Left colon (tissue), 2 donors: ENCODE data around the gene IQCB1. TPM values are rescaled to one million over a fixed set of nuclear protein-coding genes. Genes with fewer than 3 reads are reported as not detected.
"Not testable (repeated sequence)": the region's sequence is repeated elsewhere in the genome, so short reads cannot be mapped to it uniquely, and the experiment has no call there.

ENCODE experiments used
- ATAC-seq: fragments of 200-7000 bp; cut with Tn5 transposase; one replicate; pipeline ENCODE4 v1.9.1; 2020; ENCODE audit warnings: mild to moderate bottlenecking, moderate library complexity
- DNase-seq, 2 donors: peaks; one replicate each; pipeline ENCODE4 v3.0.0-alpha.2; 2020
- intact Hi-C, 2 donors: fragments of 100-400 bp; cut with DNase I in 1 of 2; cut with micrococcal nuclease in 1 of 2; formaldehyde crosslinking; loops; one replicate each; pipeline versions ENCODE4 v1.11.2 to v1.14.0; 2022; cut with DNase I, micrococcal nuclease
- total RNA-seq, 2 donors: library from RNA; stranded (reverse); fragmentation: NEBNext Ultra II Directional; extraction: Animal tissue kit (Norgen Biotek cat#: 25700); gene quantifications; one replicate each; pipeline ENCODE4 v1.2.1, GENCODE V29; 2021
- donor health status: DM: no; HTN: no; CAD: no.
- donor health status: DM: yes; HTN: yes; CAD: no.

The IQCB1 gene
- total RNA-seq, 2 donors from 2014 or later = 12.4 to 18.1 TPM

- ATAC-seq = no peak
- DNase-seq = no peak
Measured at GRCh38 chr3:121818578-121818977, 16.3 kb downstream of the IQCB1 start.

GRCh38 chr3:121817753-121818152, 17.1 kb downstream of the IQCB1 start:
- DNase-seq (no peak), ATAC-seq (no peak)
- intact Hi-C loops = no loop called here

More at GRCh38 chr3:121818578-121818977, 16.3 kb downstream of the IQCB1 start:
- intact Hi-C loops = no loop called here

DNA sequence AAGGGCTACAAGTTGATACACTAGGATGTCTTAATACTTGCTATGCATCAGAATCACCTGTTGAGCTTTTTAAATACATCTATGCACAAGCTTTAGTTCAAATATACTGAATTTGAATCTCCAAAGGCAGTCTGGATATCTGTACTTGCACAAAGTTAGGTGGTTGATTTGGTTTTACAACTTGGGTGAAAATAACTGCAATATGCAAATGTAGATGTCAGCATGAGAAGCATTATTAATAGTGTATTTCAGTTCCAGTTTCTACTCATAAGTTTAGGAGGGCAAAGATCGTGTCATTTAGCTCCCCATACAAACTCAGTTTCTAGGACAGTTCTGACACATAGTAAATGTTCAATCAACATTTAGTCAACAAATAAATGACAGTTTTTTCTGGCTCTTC, 25.6 kb downstream of the IQCB1 start:
- DNase-seq (no peak), ATAC-seq (no peak)
- intact Hi-C loops = no loop called here

DNA sequence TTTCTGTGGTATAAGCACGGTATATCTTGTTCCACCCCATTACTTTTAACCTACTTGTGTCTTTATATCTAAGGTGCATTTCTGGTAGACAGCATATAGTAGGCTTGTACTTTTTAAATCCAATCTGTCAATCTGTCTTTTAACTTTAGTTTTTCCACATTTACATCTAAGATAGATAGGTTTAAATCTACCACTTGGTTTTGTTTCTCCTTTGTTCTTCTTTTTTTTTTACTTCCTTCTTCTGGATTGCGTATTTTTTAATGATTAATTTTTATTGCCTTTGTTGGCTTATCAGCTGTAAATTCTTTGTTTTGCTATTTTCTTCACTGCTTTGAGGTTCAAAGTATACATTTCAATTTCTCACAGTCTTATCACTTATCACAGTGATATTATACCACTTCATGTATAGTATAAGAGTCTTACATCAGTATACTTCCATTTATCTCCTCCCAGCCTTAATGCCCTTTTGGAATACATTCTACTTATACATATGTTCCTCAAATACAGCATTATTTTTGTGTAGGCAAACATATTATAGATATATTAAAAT, 31.0 kb downstream of the IQCB1 start:
- ATAC-seq (peak; percentile 93), DNase-seq (no peak)
- intact Hi-C loops = no loop called here

DNA sequence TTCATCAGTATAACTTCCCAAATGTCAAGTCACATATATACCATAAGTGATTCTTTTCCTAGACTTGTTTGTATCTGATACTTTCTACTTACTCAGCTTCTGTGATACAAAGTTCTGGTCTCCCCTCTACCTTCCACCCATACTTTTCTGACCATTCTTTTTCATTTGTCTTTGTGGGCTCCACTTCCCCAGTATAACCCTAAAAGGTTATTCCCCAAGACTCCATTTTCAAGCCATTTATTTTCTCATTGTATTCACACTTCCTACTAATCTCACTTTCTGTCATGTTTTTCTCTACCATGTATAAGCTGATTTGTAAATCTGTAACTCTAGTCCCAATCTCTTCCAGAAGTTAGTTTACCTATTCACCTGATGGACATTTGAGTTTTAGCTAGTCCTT, 34.0 kb downstream of the IQCB1 start:
- intact Hi-C loops = no loop called here
- DNase-seq (no peak), ATAC-seq (no peak)

GRCh38 chr3:121796970-121797369, 37.9 kb downstream of the IQCB1 start:
- intact Hi-C loops = no loop called here
- no peak for ATAC-seq
- no peak for DNase-seq

GRCh38 chr3:121794264-121794983, 40.4 kb downstream of the IQCB1 start:
- ATAC-seq = no peak
- intact Hi-C loops = no loop called here

DNA sequence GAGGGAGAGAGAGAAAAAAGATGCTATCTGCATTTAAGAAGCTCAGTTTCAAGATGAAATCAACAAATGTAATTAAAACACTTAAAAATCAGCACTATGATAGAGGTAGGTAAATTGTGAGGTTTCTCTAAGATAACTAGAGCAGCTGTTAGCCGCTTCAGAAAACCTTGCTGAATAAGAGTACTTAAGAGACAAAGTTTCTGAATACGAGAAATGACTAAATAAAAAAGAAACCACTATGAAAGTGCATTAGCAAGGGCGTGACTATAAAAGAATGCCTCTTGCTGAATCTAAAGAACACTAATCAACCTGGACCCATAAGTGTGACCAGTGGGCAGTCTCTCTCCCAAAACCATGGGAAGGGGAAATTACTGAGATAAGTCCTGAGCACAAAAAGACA, 41.8 kb downstream of the IQCB1 start:
- intact Hi-C loops = no loop called here
- DNase-seq (no peak), ATAC-seq (no peak)

More at GRCh38 chr3:121794264-121794983, 40.4 kb downstream of the IQCB1 start:
- DNase-seq = no peak

GRCh38 chr3:121786485-121786884, 48.4 kb downstream of the IQCB1 start:
- DNase-seq = no peak
- no peak for ATAC-seq
- intact Hi-C loops = no loop called here

- DNase-seq, intact Hi-C loops, ATAC-seq: not testable (repeated sequence)
Measured at GRCh38 chr3:121782784-121783183, 52.1 kb downstream of the IQCB1 start.

GRCh38 chr3:121781611-121782010, 53.2 kb downstream of the IQCB1 start:
- DNase-seq (no peak), ATAC-seq (no peak)
- intact Hi-C loops = no loop called here

GRCh38 chr3:121775095-121775494, 59.8 kb downstream of the IQCB1 start:
- intact Hi-C loops, DNase-seq, ATAC-seq: not testable (repeated sequence)

DNA sequence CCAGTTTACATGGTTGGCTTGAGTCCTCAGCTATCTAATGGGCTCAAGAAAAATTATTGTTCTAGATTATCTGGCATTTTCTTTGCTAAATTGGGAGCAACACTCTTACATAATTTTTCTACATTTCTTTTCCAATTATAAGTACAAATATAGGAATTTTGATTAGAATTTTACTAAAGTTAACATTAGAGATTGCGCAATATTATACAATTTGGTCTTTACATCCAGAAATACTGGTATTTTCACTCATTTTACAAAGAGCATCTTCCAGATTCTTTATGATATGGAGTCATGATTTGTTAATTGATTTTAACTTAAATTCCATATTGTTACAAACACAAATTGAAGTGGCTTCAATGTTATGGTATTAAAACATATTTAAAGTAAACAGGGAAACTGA, 65.6 kb downstream of the IQCB1 start:
- no peak for DNase-seq
- intact Hi-C loops = no loop called here

GRCh38 chr3:121768452-121768851, 66.4 kb downstream of the IQCB1 start:
- intact Hi-C loops = no loop called here
- DNase-seq = no peak
- no peak for ATAC-seq

More for the DNA sequence above, 65.6 kb downstream of the IQCB1 start:
- no peak for ATAC-seq

GRCh38 chr3:121759541-121760202, 75.2 kb downstream of the IQCB1 start:
- DNase-seq (no peak), ATAC-seq (no peak)
- intact Hi-C loops = no loop called here

DNA sequence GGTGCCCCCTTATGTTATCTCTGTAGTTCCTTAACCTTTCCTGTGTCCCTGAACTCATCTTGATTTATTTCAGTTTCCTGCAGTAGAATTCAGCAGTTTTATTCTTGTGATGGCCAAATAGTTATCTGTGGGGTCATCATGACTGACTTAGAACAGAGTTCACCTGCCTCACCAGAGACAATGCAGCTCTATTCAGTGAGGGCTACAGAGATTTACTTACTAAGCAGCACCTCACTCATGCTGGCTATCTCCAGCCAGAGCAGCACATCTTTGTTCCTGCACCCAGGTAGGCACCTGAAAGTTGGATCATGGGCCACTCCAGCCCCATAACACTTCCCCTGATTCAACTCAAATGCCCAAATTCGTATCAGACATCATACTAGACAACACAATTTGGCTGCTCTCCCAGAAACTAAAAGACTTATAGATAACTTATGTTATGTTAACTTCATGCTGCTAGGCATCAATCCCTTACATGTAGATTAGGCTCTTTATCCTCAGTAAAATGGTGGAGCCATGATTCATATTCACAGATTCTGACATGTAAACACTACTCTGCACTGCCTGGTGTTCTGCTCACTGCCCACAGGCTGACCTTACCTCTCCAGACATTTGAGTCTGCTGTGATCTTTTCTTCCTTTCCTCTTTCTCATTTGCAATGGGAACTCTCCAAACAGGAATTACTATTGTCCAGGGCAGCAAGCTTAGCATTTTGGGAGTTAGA, 76.0 kb downstream of the IQCB1 start:
- ATAC-seq (no peak), DNase-seq (no peak)
- intact Hi-C loops = no loop called here

- ATAC-seq = no peak
- intact Hi-C loops = no loop called here
- DNase-seq = no peak
Measured at GRCh38 chr3:121757812-121758545, 76.9 kb downstream of the IQCB1 start.

GRCh38 chr3:121757087-121757811, 77.6 kb downstream of the IQCB1 start:
- intact Hi-C loops = no loop called here
- ATAC-seq (no peak), DNase-seq (no peak)
